HG03469 (cell line): ENCODE results near the gene GNAT1.
"Not testable (repeated sequence)": the region's sequence is repeated elsewhere in the genome, so short reads cannot be mapped to it uniquely, and the experiment has no call there.

Experiments
- ATAC-seq: cut with Tn5 transposase; IDR thresholded peaks from one replicate; pipeline ENCODE4 v1.9.1; 2021; ENCODE audit warnings: mild to moderate bottlenecking, moderate library complexity, moderate number of reproducible peaks; ENCODE audit not compliant: unreplicated experiment

The GNAT1 gene

DNA sequence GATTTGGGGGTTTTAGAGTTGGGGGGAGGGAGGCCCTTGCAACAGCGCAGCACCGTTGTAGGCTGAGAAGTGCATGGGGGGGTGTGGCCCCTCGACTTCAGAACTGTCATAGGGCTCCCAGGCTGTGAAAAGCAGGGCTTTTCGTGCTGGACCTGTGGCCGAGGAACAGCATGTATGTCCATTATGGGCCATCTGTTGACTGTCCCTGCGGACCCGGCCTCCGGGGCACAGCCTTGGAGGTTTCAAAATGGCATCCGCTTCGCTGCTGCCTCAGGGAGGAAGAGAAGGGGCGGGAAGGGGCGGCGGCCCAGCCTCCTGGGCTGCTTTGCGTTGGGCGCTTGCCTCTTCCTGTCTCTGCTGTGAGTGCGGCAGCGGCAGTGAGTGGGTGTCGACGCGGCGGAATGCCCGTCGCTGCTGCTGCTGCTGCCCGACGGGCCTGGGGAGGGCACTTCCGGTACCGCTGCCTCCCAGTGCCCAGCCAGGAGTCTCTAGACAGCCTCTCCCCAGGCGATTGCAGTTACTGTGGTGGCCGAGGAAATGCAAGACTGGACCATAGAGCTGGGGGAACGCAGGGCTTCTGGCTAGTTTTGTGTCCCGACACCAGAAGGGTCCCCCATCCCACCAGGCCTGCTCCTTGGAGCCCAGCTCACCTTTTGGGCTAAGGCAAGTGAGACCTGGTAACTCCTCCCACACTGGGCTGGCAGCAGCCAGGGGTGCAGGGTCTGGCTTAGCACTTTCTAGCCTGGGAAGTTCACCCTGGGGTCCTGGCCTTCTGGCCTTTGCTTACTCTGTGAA, 46.5 kb downstream of the GNAT1 start:
- peak; percentile 25 for ATAC-seq

DNA sequence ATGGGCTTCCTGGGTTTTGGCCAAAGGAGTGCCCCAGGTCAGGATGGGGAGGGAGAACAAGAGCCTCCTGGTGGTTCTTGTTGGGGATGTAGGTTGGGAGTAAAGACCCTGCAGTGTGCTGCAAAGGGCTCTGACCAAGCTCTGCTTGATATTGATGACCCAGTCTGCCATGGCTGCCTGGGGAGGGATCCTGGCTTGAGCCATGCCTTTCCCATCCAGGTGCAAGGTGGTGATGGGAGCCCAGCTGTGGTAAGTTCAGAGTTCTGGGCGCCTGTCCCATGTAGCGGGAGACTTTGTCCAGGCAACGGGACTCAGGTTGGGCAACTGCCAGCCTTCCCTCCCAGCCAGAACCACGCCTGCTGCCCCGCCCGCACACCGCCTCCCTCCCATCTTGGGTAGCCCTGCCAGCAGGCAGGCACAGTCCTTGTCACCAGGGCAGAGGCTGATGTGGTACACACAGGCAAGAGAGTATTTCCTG, 47.2 kb downstream of the GNAT1 start:
- no peak for ATAC-seq

DNA sequence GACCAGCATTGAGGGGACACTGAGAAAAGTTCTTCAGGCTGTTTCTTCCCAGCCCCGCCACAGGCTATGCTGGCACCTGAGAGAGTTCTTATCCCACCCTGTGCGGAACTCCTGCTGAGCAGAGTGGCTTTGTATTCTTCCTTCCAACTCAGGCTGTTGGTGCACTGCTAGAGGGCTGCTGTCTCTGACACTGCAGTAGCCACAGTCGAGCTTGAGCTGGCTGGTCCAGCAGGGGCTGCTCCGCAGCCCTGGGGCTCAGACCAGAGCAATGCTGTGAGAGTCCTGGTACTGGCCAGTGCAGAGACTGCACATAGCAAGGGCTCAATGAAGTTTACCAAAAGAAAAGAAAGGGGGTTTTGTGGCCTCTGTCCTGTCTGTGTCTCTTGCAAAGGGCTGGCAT, 48.2 kb downstream of the GNAT1 start:
- ATAC-seq = no peak

DNA sequence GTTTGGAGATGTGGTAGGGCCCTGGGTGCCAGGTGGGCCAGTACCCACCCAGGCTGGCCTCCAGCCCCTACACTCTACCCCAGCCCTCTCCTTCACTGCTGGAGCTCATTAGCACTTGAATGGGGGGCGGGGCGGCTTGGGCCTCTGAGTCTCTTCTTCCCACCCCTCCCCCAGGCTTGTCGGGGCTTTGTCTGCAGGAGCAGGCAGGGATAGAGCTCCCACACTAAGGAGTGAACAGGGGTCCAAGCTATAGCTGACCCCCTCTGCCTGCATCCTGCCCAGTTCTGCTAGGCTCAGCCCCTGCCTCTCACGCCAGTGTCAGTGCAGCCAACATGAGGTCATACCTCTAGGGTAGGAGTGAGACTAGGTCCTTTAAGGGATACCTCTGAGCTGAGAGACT, 49.8 kb downstream of the GNAT1 start:
- ATAC-seq = no peak

DNA sequence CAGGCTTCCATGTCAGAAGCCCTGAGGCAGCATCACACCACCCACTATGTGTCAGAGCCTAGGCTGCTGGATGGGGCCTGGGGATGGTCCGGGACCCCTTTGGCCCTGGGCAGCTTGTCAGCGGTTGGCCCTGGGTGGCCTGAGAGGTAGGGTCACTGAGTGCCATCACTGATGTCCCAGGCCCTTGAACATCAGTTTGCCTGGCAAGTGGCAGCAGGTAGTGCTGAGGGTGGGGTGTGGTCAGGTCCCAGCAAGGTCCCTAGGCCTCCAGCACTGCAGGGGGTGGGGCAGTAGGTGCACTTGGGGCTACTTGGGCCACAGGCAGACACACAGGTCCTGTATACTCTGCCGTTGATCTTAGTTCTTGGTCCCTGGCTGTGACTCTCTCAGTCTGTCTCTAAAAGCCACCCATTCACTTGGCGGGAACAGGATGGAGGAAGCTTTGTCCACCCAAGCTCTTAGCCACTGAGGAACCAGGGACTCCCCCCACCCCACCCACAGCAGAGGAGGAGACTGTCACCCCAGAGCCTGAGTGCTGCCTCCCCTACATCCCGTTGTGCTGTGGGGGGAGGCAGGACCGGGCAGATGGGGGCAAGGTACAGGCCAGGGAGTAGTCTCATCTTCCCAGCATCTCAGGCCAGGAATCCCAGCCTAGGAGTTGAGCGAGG, 50.4 kb downstream of the GNAT1 start:
- ATAC-seq = no peak

DNA sequence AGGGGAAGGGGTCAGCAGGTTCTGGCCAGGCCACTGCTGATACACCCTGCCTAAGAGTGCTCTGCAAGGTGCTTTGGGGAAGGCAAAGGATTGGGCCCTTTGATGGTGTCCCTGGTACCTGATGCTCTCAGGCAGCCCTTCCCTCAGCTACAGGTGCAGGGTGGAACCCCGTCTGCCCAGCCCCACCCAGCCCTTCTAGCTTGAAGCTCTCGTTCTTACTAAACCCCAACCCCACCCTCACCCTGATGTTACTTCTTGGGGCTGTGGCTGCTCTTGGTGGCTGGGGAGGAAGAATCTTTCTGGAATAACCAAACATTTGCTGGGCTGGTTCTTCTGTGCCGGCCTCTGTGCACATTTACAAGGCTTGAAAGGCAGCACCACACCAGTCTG, 51.0 kb downstream of the GNAT1 start:
- no peak for ATAC-seq

DNA sequence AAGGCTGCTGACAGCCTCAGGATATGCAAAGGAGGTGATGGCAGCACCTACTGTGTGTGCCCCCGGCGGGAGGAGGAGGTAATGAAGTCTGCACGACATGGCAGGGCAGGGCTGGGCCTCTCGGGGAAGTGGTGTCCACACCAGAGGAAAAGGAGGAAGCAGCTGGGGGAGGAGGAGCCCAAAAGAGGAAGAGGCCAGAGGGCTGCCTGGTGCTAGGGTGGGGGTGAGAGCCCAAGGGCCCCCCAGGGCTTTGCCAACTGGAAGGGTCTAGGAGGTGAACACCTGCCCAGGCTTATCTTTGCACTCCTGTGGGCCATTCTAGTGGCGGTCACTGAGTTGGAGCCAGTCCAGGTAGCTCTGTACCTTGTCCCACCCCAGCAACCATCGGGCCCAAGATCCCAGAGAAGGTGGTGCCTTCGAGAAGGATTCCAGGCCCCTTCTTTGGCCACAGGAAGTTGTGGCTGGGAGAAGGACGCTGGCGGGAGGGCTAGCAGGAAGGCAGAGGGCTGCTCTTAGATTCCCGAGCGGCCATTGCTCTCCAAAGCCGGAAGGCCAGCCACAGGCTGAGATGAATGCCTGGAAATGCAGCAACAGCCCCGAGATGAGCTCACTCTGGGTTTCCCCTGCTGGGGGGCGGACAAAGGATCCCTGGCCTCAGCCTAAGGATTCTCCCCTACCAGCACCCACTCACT, 51.6 kb downstream of the GNAT1 start:
- no peak for ATAC-seq

DNA sequence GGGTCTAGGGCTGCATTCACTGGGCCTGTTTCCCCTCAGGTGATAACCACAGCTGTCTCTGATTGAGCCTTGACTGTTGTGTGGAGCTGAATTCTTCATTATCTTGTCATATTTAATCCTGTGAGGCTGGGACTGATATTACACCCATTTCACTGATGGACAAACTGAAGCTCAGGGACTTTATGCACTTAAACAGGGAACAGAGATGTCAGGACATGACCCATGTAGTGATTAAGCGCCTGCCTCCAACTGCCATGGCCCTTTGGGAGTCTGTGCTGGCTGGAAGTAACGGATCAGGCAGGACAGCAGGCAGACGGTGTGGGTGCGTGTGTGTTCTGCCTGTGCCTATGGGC, 52.1 kb downstream of the GNAT1 start:
- ATAC-seq = no peak

DNA sequence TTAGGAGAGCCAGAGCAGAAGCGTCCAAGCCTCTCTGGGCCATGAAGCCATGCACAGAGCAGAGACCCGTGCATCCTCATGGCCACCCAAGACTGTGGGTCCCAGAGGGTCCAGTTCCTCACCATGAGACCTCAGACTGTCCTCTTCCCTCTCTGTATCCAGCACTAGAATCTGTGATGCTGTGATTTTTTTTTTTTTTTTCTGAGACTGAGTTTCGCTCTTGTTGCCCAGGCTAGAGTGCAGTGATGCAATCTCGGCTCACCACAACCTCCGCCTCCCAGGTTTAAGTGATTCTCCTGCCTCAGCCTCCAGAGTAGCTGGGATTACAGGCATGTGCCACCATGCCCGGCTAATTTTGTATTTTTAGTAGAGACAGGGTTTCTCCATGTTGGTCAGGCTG, 53.4 kb downstream of the GNAT1 start:
- ATAC-seq = not testable (repeated sequence)

DNA sequence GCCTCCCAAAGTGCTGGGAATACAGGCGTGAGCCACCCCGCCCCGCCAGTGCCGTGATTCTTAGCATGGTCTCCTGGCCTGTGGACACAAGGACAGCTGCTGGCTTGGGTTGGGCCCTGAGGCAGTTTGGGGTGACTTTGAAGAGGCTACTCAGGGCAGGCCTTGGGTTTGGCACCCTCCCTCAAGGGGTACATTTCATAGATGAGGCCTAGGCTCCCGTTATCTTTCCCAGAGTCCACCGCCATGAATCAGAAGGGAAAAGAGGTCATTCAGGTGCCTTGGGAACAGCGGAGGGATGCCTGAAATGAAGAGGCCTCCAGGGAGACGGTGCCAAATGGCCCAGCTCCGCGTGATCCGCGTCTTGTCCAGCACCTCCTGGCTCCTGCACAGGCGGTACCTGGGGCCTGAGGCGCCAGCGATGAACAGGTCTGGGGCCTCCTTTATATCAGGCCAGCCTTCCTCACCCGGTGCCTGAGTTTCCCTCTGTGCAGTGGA, 53.9 kb downstream of the GNAT1 start:
- no peak for ATAC-seq

DNA sequence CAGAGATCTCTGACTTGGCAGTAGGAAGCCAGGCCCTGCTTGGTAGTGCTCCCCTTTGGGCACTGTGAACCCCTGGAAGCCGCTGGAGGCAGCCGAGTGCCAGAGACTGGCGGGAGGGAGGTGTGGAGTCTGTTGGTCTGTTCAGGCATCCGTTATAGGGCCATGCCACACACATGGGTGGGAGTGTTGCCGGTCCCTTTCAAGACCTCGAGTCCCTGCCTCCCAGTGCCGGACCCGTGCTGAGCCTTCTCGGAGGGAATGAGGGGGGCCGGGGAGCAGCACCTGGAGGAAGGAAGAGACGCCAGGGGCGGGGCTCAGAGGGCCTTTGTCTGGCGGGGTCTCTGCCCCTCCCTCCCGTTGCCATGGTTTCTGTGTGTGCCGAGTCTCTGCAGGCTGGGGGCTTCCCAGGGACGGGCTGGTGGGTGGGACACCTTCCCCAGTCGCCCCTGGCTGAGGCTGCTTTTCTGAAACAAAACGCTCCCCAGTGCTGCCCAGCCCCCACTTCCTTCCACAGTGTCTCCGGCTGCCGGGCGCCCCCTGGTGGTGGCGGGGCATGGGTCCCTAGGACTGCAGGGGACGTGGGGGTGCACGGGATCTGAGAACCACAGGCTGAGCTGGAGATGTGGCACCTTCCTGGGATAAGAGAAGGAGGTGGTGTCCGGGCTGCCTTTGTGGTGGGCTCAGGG, 54.6 kb downstream of the GNAT1 start:
- peak; percentile 24 for ATAC-seq

DNA sequence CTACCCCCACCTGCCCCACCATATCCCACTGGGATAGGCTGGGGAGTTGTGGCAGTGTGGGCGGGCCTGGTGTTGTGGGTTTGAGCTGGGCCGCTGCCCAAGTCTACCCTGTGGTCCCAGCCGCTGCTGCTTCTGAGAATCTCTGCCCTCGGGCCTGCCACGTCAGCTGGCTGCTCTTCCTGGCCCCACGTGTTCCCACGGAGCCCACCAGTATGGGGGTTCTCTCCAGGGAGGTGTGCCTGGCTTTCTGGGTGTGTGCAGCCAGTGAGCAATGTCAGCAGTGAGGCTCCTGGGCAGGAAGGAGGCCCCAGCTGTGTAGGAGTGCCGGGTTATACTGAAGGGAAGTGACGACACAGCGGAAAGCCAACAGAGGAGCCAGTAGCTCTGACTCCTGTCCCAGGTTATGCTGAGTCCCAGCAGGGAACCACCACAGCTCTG, 55.1 kb downstream of the GNAT1 start:
- ATAC-seq = peak; percentile 50
